C4-2B (cell line): Measurements from ENCODE around the gene BRWD1.

Source experiments
- H3K27ac ChIP-seq: fragments of 450-650 bp; 2 replicates; pipeline ENCODE4 v1.5.1; 2017
- ZFX ChIP-seq: fragments of 450-650 bp; IDR thresholded peaks from 2 replicates; pipeline ENCODE4 v1.6.1; 2017
- TF ChIP-seq, protein P1 (sequence below): fragments of 450-650 bp; conservative IDR thresholded peaks from 2 replicates; pipeline ENCODE4 v1.5.1; 2017; ENCODE audit warnings: mild to moderate bottlenecking

BRWD1 gene

GRCh38 chr21:39312112-39313041 lies 1.1 kb downstream of the BRWD1 start:
- no peak for TF ChIP-seq ZFX
- TF ChIP-seq, protein P1, sequence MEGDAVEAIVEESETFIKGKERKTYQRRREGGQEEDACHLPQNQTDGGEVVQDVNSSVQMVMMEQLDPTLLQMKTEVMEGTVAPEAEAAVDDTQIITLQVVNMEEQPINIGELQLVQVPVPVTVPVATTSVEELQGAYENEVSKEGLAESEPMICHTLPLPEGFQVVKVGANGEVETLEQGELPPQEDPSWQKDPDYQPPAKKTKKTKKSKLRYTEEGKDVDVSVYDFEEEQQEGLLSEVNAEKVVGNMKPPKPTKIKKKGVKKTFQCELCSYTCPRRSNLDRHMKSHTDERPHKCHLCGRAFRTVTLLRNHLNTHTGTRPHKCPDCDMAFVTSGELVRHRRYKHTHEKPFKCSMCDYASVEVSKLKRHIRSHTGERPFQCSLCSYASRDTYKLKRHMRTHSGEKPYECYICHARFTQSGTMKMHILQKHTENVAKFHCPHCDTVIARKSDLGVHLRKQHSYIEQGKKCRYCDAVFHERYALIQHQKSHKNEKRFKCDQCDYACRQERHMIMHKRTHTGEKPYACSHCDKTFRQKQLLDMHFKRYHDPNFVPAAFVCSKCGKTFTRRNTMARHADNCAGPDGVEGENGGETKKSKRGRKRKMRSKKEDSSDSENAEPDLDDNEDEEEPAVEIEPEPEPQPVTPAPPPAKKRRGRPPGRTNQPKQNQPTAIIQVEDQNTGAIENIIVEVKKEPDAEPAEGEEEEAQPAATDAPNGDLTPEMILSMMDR: no peak
- H3K27ac ChIP-seq: peak overlapping the region; percentile 100

DNA sequence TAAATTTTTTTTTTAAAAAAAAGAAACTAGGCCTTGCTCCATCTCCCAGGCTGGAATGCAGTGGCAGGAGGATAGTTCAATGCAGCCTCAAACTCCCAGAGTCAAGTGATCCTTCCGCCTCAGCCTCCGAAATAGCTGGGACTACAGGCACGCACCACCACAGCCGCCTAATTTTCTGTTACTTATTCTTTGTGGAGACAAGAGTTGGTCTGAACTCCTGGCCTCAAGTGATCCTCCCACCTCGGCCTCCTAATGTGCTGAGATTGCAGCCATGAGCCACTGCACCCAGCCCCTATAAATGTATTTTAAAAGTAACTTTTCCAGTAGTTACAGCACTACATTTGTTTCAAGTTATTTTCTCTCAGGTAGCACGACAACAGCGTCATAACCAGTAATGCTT lies 2.3 kb downstream of the BRWD1 start:
- no peak for TF ChIP-seq ZFX
- TF ChIP-seq, protein P1: no peak
- no peak overlapping the region for H3K27ac ChIP-seq

- TF ChIP-seq, protein P1: no peak
- no peak for TF ChIP-seq ZFX
- no peak overlapping the region for H3K27ac ChIP-seq
These were observed 6.0 kb downstream of the BRWD1 start for GRCh38 chr21:39307466-39307865.

- H3K27ac ChIP-seq: no peak overlapping the region
- no peak for TF ChIP-seq ZFX
- TF ChIP-seq, protein P1: no peak
These were observed 12.8 kb downstream of the BRWD1 start for GRCh38 chr21:39300587-39300986.

DNA sequence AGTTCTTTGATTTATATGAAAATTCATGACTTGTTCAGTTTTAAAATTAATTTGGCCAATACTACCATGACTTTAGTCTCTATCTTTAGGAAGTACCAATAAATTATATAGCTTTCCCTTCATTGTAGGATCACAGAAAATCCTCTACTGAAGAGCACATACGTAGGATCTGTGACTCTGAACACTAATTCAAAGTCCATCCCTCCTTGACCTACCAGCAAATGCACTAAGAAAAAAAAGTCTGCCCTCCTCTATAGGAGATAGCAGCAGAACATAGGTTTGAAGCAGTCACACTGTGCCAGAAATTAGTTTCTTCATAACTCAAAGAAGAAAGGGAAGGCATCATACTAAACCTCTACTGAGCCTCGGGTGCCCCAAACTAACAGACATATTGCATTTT lies 16.5 kb downstream of the BRWD1 start:
- TF ChIP-seq, protein P1: no peak
- TF ChIP-seq ZFX: no peak
- no peak overlapping the region for H3K27ac ChIP-seq

DNA sequence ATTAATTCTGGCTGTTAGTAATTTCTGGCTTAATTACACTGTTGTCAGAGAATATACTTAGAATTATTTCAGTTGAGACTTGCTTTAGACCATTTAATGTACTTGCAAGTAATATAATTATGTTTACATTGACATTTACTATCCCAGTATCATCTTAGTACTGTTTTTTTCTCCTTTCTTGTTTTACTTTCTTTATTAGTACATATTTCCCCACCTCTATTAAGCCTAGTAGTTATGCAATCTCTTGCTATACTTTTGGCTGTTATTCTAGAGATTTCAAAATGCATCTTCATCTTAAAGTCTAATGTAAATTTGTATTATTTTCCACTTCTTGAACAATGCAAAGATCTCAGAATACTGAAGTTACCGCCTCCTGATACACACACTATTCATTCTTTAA lies 24.4 kb downstream of the BRWD1 start:
- TF ChIP-seq, protein P1: no peak
- no peak for TF ChIP-seq ZFX
- no peak overlapping the region for H3K27ac ChIP-seq

- no peak overlapping the region for H3K27ac ChIP-seq
- TF ChIP-seq ZFX: no peak
- TF ChIP-seq, protein P1: no peak
These were observed 30.5 kb downstream of the BRWD1 start for GRCh38 chr21:39282911-39283310.
